ENCODE results near the gene SLC25A1. TPM values are rescaled to one million over a fixed set of nuclear protein-coding genes. Genes with fewer than 3 reads are reported as not detected.
A peak's percentile ranks its signal among the peaks of the same experiment; 100 is the strongest.

Gene SLC25A1
- polyA plus RNA-seq, 1 of the 3 experiments (the other 2 are of a cell fraction), result 44.7 TPM

DNA sequence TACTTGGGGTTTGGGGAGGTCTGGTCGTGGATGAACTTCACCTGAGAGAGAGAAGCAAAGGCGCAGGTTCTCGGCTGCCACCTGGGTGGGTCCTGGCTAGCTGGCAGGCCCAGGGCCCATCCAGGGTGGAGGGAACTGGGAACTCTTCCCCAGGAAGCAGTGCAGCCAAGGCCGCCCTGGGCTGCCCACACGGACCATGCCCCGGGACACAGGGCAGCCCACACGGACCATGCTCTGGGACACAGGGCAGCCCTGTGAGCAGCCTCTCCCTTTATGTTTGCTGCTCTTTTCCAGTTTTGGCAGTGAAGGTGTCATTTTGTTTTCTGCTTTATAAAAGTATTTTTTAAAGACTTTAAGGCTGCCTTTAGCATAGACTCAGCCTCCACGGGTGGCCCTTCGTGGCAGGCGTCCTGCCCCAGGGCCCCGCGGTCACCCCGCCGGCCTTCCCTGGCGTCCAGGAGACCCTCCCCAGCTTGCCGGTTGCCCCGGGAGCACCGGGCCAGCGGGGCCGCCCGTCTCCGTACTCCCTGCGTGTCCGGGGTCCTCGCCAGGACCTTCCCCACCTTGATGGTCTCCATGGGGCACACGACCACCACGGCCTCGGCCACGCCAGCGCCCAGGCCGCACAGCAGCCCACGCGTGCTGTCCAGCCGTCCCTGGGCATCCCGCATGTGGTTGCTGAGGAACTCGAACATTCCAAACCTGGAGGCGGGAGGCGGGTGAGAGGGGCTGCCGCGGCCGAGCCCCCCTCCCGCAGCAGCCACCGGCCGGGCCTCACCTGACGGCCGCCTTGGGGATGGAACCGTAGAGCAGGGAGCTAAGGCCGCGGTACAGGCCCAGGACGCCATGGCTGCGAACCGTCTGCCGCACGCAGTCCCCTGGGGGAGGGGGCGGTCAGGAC, 1.1 kb downstream of the SLC25A1 start:
- CTCF ChIA-PET, result interaction anchor here (1.2 to 2.5 kb wide), 2 partner anchors 112 to 300 kb away, joined by 3 to 19 read pairs; no protein-coding TSS in a partner anchor
- peaks cover 27 to 58% of the 10 kb centered on the region in 2 experiments for H3K4me1 ChIP-seq (ENCODE audit: control insufficient read depth in 1 of 2, insufficient read depth in 2 of 2, low read depth in 1 of 2, low read length in 1 of 2)
- H3K4me3 ChIP-seq (ENCODE audit: low read depth in 2 of 2, low read length in 1 of 2), result peak overlapping the region; percentile 80 to 84
- no peaks in the 10 kb centered on the region for H3K9me3 ChIP-seq
- H2AFZ ChIP-seq (ENCODE audit: low read depth), result no peak overlapping the region
- no peaks in the 10 kb centered on the region for H3K27me3 ChIP-seq (ENCODE audit: insufficient read depth)
- H3K27ac ChIP-seq (ENCODE audit: low read depth in 2 of 2, low read length in 1 of 2), result peak overlapping the region; percentile 22 to 89; a peak in 3 of 4 replicates
- 27% methylated on average over 17 of the region's 55 CpGs for WGBS (ENCODE audit: low lambda C conversion rate)
- H3K79me2 ChIP-seq (ENCODE audit: insufficient read depth), result peaks cover 50% of the 10 kb centered on the region
- peak overlapping the region; percentile 80 for H3K9ac ChIP-seq
- no peak for TF ChIP-seq FOXJ3 (CRISPR knock-in tag; IDR thresholded peaks at IDR 0.05)
- no peak for DNase-seq
- peaks cover 0 to 9% of the 10 kb centered on the region in 2 experiments for H3K36me3 ChIP-seq (replicated peaks in 1 of 2; ENCODE audit: control insufficient read depth in 1 of 2, insufficient read depth in 2 of 2, low read length in 1 of 2)
- H3F3A ChIP-seq (replicated peaks; ENCODE audit: insufficient read depth), result peaks cover 4% of the 10 kb centered on the region
- H3K4me2 ChIP-seq, result peak overlapping the region; percentile 99
- peaks cover 13% of the 10 kb centered on the region; the same call in 1 of the 2 replicates for H4K20me1 ChIP-seq (ENCODE audit: insufficient read depth)
- POLR2A ChIA-PET, result no interaction called here
- H3K9me2 ChIP-seq, result no peaks in the 10 kb centered on the region

DNA sequence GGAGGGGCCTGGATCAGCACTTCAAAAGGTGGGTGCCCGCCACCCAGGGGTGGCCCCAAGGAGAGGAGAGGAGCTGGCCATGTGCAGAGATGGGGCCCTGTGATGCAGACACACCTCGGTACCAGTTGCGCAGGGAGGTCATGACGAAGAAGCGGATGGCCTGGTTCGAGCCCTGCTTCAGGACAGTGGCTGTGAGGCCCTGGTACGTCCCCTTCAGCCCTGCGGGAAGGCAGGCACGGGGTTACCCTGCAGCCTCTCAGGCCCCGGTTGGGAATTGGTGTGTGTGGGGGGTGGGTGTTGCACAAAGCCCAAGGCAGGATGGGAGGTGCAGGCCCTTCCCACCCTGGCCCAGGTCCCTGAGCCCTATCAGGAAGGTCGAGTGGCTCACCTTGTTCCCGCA, 1.8 kb downstream of the SLC25A1 start:
- Histone ChIP-seq H3K9me2 (no peaks in the 10 kb centered on the region), H3K4me1 (ENCODE audit: control insufficient read depth in 1 of 2, insufficient read depth in 2 of 2, low read depth in 1 of 2, low read length in 1 of 2) (peaks cover 27 to 62% of the 10 kb centered on the region in 2 experiments), H3K27me3 (ENCODE audit: insufficient read depth) (no peaks in the 10 kb centered on the region), H3K79me2 (ENCODE audit: insufficient read depth) (peaks cover 57% of the 10 kb centered on the region), H3K36me3 (replicated peaks in 1 of 2; ENCODE audit: control insufficient read depth in 1 of 2, insufficient read depth in 2 of 2, low read length in 1 of 2) (peaks cover 0 to 9% of the 10 kb centered on the region in 2 experiments), H3K9me3 (no peaks in the 10 kb centered on the region), H3K27ac (ENCODE audit: low read depth in 2 of 2, low read length in 1 of 2) (peak overlapping the region in 1 of 2 experiments; percentile 69; a peak in 2 of 4 replicates), H4K20me1 (ENCODE audit: insufficient read depth) (peaks cover 13% of the 10 kb centered on the region; the same call in 1 of the 2 replicates), H2AFZ (ENCODE audit: low read depth) (no peak overlapping the region), H3K4me3 (ENCODE audit: low read depth in 2 of 2, low read length in 1 of 2) (peak overlapping the region; percentile 80 to 84), H3K4me2 (peak overlapping the region; percentile 99), H3K9ac (no peak overlapping the region), H3F3A (replicated peaks; ENCODE audit: insufficient read depth) (peaks cover 4% of the 10 kb centered on the region)
- no peak for TF ChIP-seq JUND (IDR thresholded peaks at IDR 0.05)
- TF ChIP-seq, protein P1, sequence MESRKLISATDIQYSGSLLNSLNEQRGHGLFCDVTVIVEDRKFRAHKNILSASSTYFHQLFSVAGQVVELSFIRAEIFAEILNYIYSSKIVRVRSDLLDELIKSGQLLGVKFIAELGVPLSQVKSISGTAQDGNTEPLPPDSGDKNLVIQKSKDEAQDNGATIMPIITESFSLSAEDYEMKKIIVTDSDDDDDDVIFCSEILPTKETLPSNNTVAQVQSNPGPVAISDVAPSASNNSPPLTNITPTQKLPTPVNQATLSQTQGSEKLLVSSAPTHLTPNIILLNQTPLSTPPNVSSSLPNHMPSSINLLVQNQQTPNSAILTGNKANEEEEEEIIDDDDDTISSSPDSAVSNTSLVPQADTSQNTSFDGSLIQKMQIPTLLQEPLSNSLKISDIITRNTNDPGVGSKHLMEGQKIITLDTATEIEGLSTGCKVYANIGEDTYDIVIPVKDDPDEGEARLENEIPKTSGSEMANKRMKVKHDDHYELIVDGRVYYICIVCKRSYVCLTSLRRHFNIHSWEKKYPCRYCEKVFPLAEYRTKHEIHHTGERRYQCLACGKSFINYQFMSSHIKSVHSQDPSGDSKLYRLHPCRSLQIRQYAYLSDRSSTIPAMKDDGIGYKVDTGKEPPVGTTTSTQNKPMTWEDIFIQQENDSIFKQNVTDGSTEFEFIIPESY (IDR thresholded peaks at IDR 0.05; ENCODE audit: borderline replicate concordance, low read depth), result no peak
- TF ChIP-seq, protein P2, sequence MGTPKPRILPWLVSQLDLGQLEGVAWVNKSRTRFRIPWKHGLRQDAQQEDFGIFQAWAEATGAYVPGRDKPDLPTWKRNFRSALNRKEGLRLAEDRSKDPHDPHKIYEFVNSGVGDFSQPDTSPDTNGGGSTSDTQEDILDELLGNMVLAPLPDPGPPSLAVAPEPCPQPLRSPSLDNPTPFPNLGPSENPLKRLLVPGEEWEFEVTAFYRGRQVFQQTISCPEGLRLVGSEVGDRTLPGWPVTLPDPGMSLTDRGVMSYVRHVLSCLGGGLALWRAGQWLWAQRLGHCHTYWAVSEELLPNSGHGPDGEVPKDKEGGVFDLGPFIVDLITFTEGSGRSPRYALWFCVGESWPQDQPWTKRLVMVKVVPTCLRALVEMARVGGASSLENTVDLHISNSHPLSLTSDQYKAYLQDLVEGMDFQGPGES (IDR thresholded peaks at IDR 0.05; ENCODE audit: low read depth, low read length), result no peak
- no peak for TF ChIP-seq FOXJ3 (CRISPR knock-in tag; IDR thresholded peaks at IDR 0.05)
- TF ChIP-seq CHD2 (IDR thresholded peaks at IDR 0.05; ENCODE audit: low read length, partially characterized antibody), result no peak
- no peak for TF ChIP-seq FOSL2 (IDR thresholded peaks at IDR 0.05; ENCODE audit: borderline replicate concordance, low read depth)
- TF ChIP-seq, protein P3, sequence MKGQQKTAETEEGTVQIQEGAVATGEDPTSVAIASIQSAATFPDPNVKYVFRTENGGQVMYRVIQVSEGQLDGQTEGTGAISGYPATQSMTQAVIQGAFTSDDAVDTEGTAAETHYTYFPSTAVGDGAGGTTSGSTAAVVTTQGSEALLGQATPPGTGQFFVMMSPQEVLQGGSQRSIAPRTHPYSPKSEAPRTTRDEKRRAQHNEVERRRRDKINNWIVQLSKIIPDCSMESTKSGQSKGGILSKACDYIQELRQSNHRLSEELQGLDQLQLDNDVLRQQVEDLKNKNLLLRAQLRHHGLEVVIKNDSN (IDR thresholded peaks at IDR 0.05; ENCODE audit: borderline replicate concordance, low read depth), result no peak
- no peak for TF ChIP-seq RCOR1 (IDR thresholded peaks at IDR 0.05; ENCODE audit: low read length)
- 83% methylated on average over 3 of the region's 12 CpGs for WGBS (ENCODE audit: low lambda C conversion rate)
- DNase-seq, result no peak
- CTCF ChIA-PET, result no interaction called here
- POLR2A ChIA-PET, result no interaction called here
